WTC11 (cell line): Measurements from ENCODE around the gene AMBRA1. TPM values are rescaled to one million over a fixed set of nuclear protein-coding genes. Genes with fewer than 3 reads are reported as not detected.

Source experiments
- AR ChIP-seq: fragments of 250-450 bp; sonication (Bioruptor Pico); IDR thresholded peaks from 2 replicates; pipeline ENCODE4 v1.9.0; 2021; ENCODE audit warnings: mild to moderate bottlenecking
- CTCF ChIP-seq: fragments of 200-600 bp; IDR thresholded peaks from 2 replicates; pipeline ENCODE4 v1.8.0; 2022; ENCODE audit warnings: antibody characterized with exemption
- E2F4 ChIP-seq: sonication (generic); formaldehyde crosslinking; IDR thresholded peaks from 2 replicates; pipeline ENCODE4 v1.8.1; 2022; ENCODE audit warnings: low read depth, mild to moderate bottlenecking, moderate library complexity, missing genetic modification reagents, borderline replicate concordance
- EMX1 ChIP-seq: fragments of 250-450 bp; sonication (Bioruptor Pico); IDR thresholded peaks from 2 replicates; pipeline ENCODE4 v1.8.0; 2021; ENCODE audit warnings: mild to moderate bottlenecking
- ESRRA ChIP-seq: sonication (generic); formaldehyde crosslinking; IDR thresholded peaks from 2 replicates; pipeline ENCODE4 v1.8.1; 2022; ENCODE audit warnings: mild to moderate bottlenecking, missing genetic modification reagents, borderline replicate concordance
- ETV6 ChIP-seq: sonication (generic); formaldehyde crosslinking; IDR thresholded peaks from 2 replicates; pipeline ENCODE4 v1.8.1; 2022; ENCODE audit warnings: mild to moderate bottlenecking, missing genetic modification reagents
- FOXP4 ChIP-seq: sonication (generic); formaldehyde crosslinking; IDR thresholded peaks from 2 replicates; pipeline ENCODE4 v1.8.0; 2022; ENCODE audit warnings: mild to moderate bottlenecking, missing genetic modification reagents
- GTF2I ChIP-seq: fragments of 250-450 bp; sonication (Bioruptor Pico); conservative IDR thresholded peaks from 2 replicates; pipeline ENCODE4 v1.4.0; 2021; ENCODE audit warnings: mild to moderate bottlenecking
- JUN ChIP-seq: sonication (generic); formaldehyde crosslinking; IDR thresholded peaks from 2 replicates; pipeline ENCODE4 v1.8.0; 2023; ENCODE audit warnings: mild to moderate bottlenecking, missing genetic modification reagents
- KAT7 ChIP-seq: sonication (generic); formaldehyde crosslinking; IDR thresholded peaks from 2 replicates; pipeline ENCODE4 v1.8.1; 2023; ENCODE audit warnings: missing genetic modification reagents, mild to moderate bottlenecking, borderline replicate concordance
- NFYB ChIP-seq: sonication (generic); formaldehyde crosslinking; conservative IDR thresholded peaks from 2 replicates; pipeline ENCODE4 v1.8.0; 2022; ENCODE audit warnings: low read depth, missing genetic modification reagents
- NR3C1 ChIP-seq: sonication (generic); formaldehyde crosslinking; conservative IDR thresholded peaks from 2 replicates; pipeline ENCODE4 v1.8.1; 2023; ENCODE audit warnings: low read depth, mild to moderate bottlenecking, missing genetic modification reagents
- RORB ChIP-seq: fragments of 250-450 bp; sonication (Bioruptor Pico); IDR thresholded peaks from 2 replicates; pipeline ENCODE4 v1.9.0; 2021; ENCODE audit warnings: mild to moderate bottlenecking
- SP1 ChIP-seq: sonication (generic); formaldehyde crosslinking; conservative IDR thresholded peaks from 2 replicates; pipeline ENCODE4 v1.8.1; 2022; ENCODE audit warnings: missing genetic modification reagents
- TCF7 ChIP-seq: sonication (generic); formaldehyde crosslinking; IDR thresholded peaks from 2 replicates; pipeline ENCODE4 v1.8.0; 2022; ENCODE audit warnings: mild to moderate bottlenecking, low read depth, missing genetic modification reagents, moderate library complexity
- ZBTB43 ChIP-seq: sonication (generic); formaldehyde crosslinking; IDR thresholded peaks from 2 replicates; pipeline ENCODE4 v1.8.1; 2023; ENCODE audit warnings: mild to moderate bottlenecking, missing genetic modification reagents
- ZNF232 ChIP-seq: sonication (generic); formaldehyde crosslinking; IDR thresholded peaks from 2 replicates; pipeline ENCODE4 v1.8.0; 2022; ENCODE audit warnings: mild to moderate bottlenecking, missing genetic modification reagents
- ZNF416 ChIP-seq: fragments of 250-450 bp; sonication (Bioruptor Pico); IDR thresholded peaks from 2 replicates; pipeline ENCODE4 v1.9.0; 2021; ENCODE audit warnings: mild to moderate bottlenecking, inconsistent platforms
- total RNA-seq: library from RNA; stranded (reverse); gene quantifications from 3 replicates; pipeline ENCODE4 v1.2.3, GENCODE V29; 2021
- TF ChIP-seq, protein P1 (sequence below): sonication (generic); formaldehyde crosslinking; IDR thresholded peaks from 2 replicates; pipeline ENCODE4 v1.8.1; 2023; ENCODE audit warnings: mild to moderate bottlenecking, missing genetic modification reagents, moderate library complexity
- TF ChIP-seq, protein P2 (sequence below): sonication (generic); formaldehyde crosslinking; IDR thresholded peaks from 2 replicates; pipeline ENCODE4 v1.8.1; 2023; ENCODE audit warnings: mild to moderate bottlenecking, missing genetic modification reagents, borderline replicate concordance
- TF ChIP-seq, protein P3 (sequence below): sonication (generic); formaldehyde crosslinking; IDR thresholded peaks from 2 replicates; pipeline ENCODE4 v1.8.1; 2022; ENCODE audit warnings: mild to moderate bottlenecking, missing genetic modification reagents, moderate library complexity, borderline replicate concordance
- TF ChIP-seq, protein P4 (sequence below): sonication (generic); formaldehyde crosslinking; IDR thresholded peaks from 2 replicates; pipeline ENCODE4 v1.8.1; 2022; ENCODE audit warnings: mild to moderate bottlenecking, moderate library complexity, missing genetic modification reagents

AMBRA1 gene
- total RNA-seq, 1 experiment from 2014 or later: 35.0 TPM

- TF ChIP-seq, protein P1, sequence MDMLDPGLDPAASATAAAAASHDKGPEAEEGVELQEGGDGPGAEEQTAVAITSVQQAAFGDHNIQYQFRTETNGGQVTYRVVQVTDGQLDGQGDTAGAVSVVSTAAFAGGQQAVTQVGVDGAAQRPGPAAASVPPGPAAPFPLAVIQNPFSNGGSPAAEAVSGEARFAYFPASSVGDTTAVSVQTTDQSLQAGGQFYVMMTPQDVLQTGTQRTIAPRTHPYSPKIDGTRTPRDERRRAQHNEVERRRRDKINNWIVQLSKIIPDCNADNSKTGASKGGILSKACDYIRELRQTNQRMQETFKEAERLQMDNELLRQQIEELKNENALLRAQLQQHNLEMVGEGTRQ (CRISPR knock-in tag): no peak
- TF ChIP-seq ZNF232 (CRISPR knock-in tag) (no peak), JUN (CRISPR knock-in tag) (no peak), AR (CRISPR knock-in tag) (no peak), SP1 (CRISPR knock-in tag) (peak; percentile 76), GTF2I (CRISPR knock-in tag) (no peak), ETV6 (CRISPR knock-in tag) (peak; percentile 66; the same call in 1 of the 2 replicates), TCF7 (CRISPR knock-in tag) (no peak), CTCF (peak; percentile 63), ZBTB43 (CRISPR knock-in tag) (no peak), ZNF416 (CRISPR knock-in tag) (no peak), E2F4 (CRISPR knock-in tag) (no peak), NR3C1 (CRISPR knock-in tag) (no peak), RORB (no peak), EMX1 (CRISPR knock-in tag) (no peak), KAT7 (no peak), FOXP4 (CRISPR knock-in tag) (no peak), ESRRA (CRISPR knock-in tag) (no peak), NFYB (no peak)
- TF ChIP-seq, protein P2, sequence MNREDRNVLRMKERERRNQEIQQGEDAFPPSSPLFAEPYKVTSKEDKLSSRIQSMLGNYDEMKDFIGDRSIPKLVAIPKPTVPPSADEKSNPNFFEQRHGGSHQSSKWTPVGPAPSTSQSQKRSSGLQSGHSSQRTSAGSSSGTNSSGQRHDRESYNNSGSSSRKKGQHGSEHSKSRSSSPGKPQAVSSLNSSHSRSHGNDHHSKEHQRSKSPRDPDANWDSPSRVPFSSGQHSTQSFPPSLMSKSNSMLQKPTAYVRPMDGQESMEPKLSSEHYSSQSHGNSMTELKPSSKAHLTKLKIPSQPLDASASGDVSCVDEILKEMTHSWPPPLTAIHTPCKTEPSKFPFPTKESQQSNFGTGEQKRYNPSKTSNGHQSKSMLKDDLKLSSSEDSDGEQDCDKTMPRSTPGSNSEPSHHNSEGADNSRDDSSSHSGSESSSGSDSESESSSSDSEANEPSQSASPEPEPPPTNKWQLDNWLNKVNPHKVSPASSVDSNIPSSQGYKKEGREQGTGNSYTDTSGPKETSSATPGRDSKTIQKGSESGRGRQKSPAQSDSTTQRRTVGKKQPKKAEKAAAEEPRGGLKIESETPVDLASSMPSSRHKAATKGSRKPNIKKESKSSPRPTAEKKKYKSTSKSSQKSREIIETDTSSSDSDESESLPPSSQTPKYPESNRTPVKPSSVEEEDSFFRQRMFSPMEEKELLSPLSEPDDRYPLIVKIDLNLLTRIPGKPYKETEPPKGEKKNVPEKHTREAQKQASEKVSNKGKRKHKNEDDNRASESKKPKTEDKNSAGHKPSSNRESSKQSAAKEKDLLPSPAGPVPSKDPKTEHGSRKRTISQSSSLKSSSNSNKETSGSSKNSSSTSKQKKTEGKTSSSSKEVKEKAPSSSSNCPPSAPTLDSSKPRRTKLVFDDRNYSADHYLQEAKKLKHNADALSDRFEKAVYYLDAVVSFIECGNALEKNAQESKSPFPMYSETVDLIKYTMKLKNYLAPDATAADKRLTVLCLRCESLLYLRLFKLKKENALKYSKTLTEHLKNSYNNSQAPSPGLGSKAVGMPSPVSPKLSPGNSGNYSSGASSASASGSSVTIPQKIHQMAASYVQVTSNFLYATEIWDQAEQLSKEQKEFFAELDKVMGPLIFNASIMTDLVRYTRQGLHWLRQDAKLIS (CRISPR knock-in tag): no peak
- TF ChIP-seq, protein P3, sequence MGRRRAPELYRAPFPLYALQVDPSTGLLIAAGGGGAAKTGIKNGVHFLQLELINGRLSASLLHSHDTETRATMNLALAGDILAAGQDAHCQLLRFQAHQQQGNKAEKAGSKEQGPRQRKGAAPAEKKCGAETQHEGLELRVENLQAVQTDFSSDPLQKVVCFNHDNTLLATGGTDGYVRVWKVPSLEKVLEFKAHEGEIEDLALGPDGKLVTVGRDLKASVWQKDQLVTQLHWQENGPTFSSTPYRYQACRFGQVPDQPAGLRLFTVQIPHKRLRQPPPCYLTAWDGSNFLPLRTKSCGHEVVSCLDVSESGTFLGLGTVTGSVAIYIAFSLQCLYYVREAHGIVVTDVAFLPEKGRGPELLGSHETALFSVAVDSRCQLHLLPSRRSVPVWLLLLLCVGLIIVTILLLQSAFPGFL: no peak
- TF ChIP-seq, protein P4, sequence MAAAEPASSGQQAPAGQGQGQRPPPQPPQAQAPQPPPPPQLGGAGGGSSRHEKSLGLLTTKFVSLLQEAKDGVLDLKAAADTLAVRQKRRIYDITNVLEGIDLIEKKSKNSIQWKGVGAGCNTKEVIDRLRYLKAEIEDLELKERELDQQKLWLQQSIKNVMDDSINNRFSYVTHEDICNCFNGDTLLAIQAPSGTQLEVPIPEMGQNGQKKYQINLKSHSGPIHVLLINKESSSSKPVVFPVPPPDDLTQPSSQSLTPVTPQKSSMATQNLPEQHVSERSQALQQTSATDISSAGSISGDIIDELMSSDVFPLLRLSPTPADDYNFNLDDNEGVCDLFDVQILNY: 0 out of 2 replicates have a peak, but pooled peaks have one; percentile 32
These were observed 204.1 kb downstream of the AMBRA1 start (continued) for GRCh38 chr11:46389450-46390330.
